OCI-LY7 (cell line): ENCODE results near the gene CD300LF.

Experiments
- EZH2phosphoT487 ChIP-seq: fragments of 200-600 bp; sonication (generic); IDR thresholded peaks from 2 replicates; pipeline ENCODE4 v1.6.1; 2018; ENCODE audit warnings: low read depth, borderline replicate concordance, mild to moderate bottlenecking, mixed run types, antibody characterized with exemption, low read length, moderate library complexity, mixed read lengths
- TF ChIP-seq, protein P1 (sequence below): fragments of 200-600 bp; sonication (generic); conservative IDR thresholded peaks from 2 replicates; pipeline ENCODE4 v1.5.1; 2014; ENCODE audit warnings: mild to moderate bottlenecking, antibody characterized with exemption, low read length, moderate library complexity, mixed read lengths

DNA sequence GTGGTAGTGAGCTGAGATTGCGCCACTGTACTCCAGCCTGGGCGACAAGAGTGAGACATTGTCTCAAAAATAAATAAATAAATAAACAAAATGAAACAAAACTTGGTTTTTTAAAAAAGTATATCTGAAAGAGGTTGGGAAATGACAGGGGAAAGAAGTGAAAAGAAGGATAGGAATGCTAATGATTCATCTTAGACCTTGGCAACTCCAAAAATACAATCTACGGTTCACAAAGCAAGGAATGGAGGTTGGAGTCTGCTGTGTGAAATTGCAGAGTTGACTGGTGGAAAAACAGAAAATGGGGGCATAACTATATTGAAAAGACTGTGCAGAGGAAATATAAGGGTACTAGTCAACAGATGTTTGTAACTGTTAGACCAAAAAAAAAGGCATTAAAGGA is 49.2 kb downstream of the CD300LF start:
- no peak for TF ChIP-seq EZH2phosphoT487
- TF ChIP-seq, protein P1, sequence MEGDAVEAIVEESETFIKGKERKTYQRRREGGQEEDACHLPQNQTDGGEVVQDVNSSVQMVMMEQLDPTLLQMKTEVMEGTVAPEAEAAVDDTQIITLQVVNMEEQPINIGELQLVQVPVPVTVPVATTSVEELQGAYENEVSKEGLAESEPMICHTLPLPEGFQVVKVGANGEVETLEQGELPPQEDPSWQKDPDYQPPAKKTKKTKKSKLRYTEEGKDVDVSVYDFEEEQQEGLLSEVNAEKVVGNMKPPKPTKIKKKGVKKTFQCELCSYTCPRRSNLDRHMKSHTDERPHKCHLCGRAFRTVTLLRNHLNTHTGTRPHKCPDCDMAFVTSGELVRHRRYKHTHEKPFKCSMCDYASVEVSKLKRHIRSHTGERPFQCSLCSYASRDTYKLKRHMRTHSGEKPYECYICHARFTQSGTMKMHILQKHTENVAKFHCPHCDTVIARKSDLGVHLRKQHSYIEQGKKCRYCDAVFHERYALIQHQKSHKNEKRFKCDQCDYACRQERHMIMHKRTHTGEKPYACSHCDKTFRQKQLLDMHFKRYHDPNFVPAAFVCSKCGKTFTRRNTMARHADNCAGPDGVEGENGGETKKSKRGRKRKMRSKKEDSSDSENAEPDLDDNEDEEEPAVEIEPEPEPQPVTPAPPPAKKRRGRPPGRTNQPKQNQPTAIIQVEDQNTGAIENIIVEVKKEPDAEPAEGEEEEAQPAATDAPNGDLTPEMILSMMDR, result no peak
